ENCODE measurements around the gene PLEKHH3.

GRCh38 chr17:42623732-42624596 lies 52.8 kb downstream of the PLEKHH3 start:
- TF ChIP-seq YY1 (IDR thresholded peaks at IDR 0.05; ENCODE audit: insufficient read depth, insufficient read length) (no peak), ZNF274 (IDR thresholded peaks at IDR 0.05; ENCODE audit: low read depth, low read length) (no peak)
